ENCODE data around the gene CES1. TPM values are rescaled to one million over a fixed set of nuclear protein-coding genes. Genes with fewer than 3 reads are reported as not detected.
"Not testable (repeated sequence)": the region's sequence is repeated elsewhere in the genome, so short reads cannot be mapped to it uniquely, and the experiment has no call there.

CES1 gene
- total and polyA plus RNA-seq, 12 donors: 5.8 to 49.8 (median 21.7) TPM

GRCh38 chr16:55765161-55765560 is 67.7 kb downstream of the CES1 start:
- ATAC-seq (no peak), DNase-seq (no peak)
- Histone ChIP-seq H3K4me1 (peaks cover 0 to 4% (median 0%) of the 10 kb centered on the region in 9 donors), H3K4me3 (no peak overlapping the region), H3K36me3 (no peaks in the 10 kb centered on the region), H3K9me3 (no peaks in the 10 kb centered on the region), H3K27me3 (peaks cover 0 to 8% (median 0%) of the 10 kb centered on the region in 7 donors), H3K27ac (no peak overlapping the region)
- intact Hi-C loops (cut with DNase I): loop anchor here in 1 of 10 donors (10.0 kb wide), 1 partner anchor 70 kb away; the partner anchor contains the start of gene CES1
- TF ChIP-seq CTCF (IDR thresholded peaks at IDR 0.05): no peak
- 57 to 60% methylated on average over 3 of the region's 3 CpGs for WGBS, 2 donors

DNA sequence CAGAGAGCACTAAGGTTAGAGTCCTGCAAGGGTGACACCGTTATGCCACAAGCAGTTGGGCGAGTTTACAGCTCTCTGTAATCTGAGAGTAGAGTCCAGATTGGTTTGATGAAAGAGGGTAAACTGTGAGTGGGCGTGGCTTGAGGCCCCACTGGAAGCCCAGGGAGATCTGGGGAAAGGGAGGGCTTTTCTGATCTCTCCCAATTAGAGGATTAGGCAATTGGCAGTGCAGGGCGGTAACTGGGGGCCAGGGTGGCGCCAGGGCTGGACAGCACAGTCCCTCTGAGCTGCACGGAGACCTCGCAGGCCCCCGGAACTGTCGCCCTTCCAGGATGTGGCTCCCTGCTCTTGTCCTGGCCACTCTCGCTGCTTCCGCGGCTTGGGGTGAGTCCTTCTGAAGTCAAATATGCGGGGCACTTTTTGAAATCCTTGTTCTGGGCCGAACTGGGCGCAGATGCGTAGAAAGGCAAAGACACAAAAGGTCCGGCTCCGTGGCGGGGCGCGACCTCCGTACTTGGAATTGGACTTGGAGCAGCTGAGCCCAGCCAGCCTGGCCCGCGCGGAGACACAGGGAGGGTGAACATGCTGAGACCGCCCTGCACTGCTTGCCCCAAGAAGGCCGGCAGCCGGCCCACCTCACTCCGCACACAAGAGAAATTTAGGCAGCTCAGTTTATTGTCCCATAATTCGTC is 72.4 kb downstream of the CES1 start:
- TF ChIP-seq CTCF (IDR thresholded peaks at IDR 0.05): no peak
- peaks cover 0 to 7% (median 0%) of the 10 kb centered on the region in 9 donors for H3K4me1 ChIP-seq
- H3K27me3 ChIP-seq: peaks cover 0 to 8% (median 0%) of the 10 kb centered on the region in 7 donors
- intact Hi-C loops (cut with DNase I): loop anchor here in 4 of 10 donors (2.0 to 10.0 kb wide), 3 partner anchors 70 to 74 kb away; partner anchors contain the start of gene CES1 (in 3 of the 4)
- peak; percentile 41 to 86 (median 63) for ATAC-seq
- H3K36me3 ChIP-seq: no peaks in the 10 kb centered on the region
- H3K9me3 ChIP-seq: no peaks in the 10 kb centered on the region
- H3K4me3 ChIP-seq: peak overlapping the region in 7 of 10 donors; percentile 7 to 52 (median 25)
- DNase-seq: peak in 1 of 2 donors; percentile 11
- WGBS, 2 donors: 28 to 43% methylated on average over 30 of the region's 30 CpGs
- H3K27ac ChIP-seq: peak overlapping the region in 8 of 10 donors; percentile 1 to 71 (median 46)

- not testable (repeated sequence) for H3K4me3 ChIP-seq, H3K4me1 ChIP-seq, H3K9me3 ChIP-seq, H3K36me3 ChIP-seq, H3K27me3 ChIP-seq
- peak; percentile 40 to 91 (median 82) for ATAC-seq
- H3K27ac ChIP-seq: peak overlapping the region in 6 of 10 donors; percentile 41 to 71 (median 50)
- DNase-seq: peak in 1 of 2 donors; percentile 23
- intact Hi-C loops (cut with DNase I): loop anchor here in 4 of 10 donors (2.0 to 10.0 kb wide), 3 partner anchors 71 to 75 kb away; partner anchors contain the start of gene CES1 (in 3 of the 4)
- 31 to 32% methylated on average over 3 of the region's 3 CpGs for WGBS, 2 donors
Measured at GRCh38 chr16:55759965-55760309, 73.0 kb downstream of the CES1 start.

DNA sequence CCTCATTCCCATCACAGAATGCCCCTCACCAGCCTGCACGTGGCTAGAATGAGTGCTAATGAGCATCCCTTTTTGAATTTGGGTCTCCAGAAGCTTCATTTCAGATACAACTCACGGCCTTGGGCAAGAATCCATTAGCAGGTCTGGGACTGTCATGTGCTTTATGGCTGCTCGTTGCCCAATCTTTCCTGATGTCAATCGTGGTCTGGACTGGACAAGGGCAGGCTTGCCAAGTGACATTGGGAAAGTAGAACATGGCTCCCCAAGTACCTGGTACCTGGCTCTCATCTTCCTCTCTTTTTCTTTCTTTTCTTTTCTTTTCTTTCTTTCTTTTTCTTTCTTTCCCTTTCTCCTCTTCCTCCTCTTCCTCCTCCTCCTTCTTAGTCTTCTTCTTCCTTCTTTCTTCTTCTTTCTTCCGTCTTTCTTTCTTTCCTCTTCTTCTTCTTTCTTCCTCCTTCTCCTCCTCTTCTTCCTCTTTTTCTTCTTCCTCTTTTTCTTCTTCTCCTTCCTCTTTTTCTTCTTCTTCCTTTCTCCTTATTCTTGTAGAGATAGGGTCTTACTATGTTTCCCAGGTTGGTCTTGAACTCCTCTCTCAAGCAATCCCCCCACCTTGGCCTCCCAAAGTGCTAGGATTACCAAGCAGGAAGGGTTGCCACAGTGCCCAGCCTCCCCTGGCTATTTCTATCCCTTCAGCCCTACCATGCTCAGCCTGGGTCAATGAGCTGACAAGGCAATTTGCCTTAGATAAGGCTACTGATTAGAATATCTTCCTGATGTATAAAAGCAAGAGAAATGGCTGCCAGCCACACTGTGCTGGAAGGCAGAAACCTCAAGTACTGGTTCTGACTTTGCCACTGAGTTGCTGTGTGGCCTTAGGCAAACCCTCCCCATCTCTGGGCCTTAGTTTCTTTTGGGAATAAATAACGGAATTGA is 75.0 kb downstream of the CES1 start:
- WGBS, 2 donors: 49 to 60% methylated on average over 6 of the region's 6 CpGs
- peaks cover 0 to 11% (median 0%) of the 10 kb centered on the region in 9 donors for H3K4me1 ChIP-seq
- intact Hi-C loops (cut with DNase I); DNase-seq; H3K27me3 ChIP-seq; H3K27ac ChIP-seq; H3K36me3 ChIP-seq; H3K4me3 ChIP-seq: not testable (repeated sequence)
- peaks cover 0 to 11% (median 0%) of the 10 kb centered on the region in 11 donors for H3K9me3 ChIP-seq
- ATAC-seq: peak in 2 of 8 donors; percentile 19 to 63

DNA sequence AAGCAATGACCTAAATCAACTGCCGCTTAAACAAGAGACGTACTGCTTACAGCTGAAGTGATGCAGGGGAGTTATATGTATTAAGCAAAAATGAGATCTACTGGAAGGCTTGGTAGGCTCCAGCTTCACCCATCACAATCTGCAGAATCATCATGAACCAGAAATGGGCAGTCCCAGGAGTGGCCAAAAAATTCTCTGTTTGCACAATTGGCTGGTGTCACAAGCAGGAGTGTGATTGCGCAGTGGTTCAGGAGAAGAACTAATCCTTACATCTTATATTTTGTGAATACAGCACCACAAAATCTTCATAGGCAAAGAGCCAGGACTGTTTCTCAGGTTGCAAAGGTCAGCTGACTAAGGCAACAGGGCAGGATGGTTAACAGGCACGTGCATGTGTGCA is 75.9 kb downstream of the CES1 start:
- Histone ChIP-seq H3K9me3 (peaks cover 0 to 20% (median 0%) of the 10 kb centered on the region in 11 donors), H3K27ac (no peak overlapping the region), H3K4me1 (peaks cover 0 to 11% (median 0%) of the 10 kb centered on the region in 9 donors), H3K4me3 (no peak overlapping the region), H3K36me3 (no peaks in the 10 kb centered on the region), H3K27me3 (peaks cover 0 to 8% (median 0%) of the 10 kb centered on the region in 7 donors)
- ATAC-seq: no peak
- intact Hi-C loops (cut with DNase I): no loop called here
- TF ChIP-seq CTCF (IDR thresholded peaks at IDR 0.05): no peak
- no peak for DNase-seq
- WGBS, 2 donors: 80 to 82% methylated on average over 4 of the region's 4 CpGs

All from heart right ventricle (tissue), 16 donors.